ENCODE data around the gene PRIMPOL.

PRIMPOL gene

DNA sequence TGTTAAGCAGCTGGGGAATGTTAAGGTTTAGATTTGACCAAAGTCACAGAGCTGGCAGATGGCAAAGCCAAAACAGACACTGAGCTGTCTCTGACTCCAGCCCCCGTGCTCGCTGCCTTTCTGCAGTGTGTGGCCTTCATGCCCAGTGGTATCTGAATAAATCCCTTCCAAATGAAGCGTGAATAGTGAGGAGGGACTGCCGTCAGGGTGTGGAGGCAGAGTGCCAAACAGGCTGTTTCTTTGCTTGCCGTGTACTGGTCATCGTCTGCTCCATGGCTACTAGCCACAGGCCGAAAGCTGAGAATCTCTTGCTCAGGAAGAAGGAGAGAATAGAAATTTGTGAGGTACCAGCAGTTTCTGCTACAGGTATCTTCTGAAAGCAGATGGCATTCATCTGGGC is 19.7 kb downstream of the PRIMPOL start:
- no peak for DNase-seq

DNA sequence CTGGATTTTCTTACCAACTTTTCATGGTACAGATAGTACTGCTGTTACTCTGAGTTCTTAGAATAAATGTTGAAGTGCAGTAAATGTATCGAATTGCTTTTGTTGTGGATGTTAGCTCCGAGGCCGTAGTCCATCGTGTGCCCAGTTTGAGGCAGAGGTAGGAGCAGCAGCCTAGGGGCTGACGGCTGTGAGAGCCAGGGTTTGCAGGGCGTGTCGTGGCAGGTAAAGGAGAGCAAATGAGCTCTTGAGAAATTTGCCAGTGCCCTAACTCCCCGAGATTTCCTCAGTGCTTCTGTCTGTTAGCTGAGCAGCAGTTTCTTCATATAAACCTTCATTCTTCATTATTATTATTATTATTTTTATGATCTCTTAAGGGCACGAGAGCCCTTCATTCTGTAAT is 21.6 kb downstream of the PRIMPOL start:
- DNase-seq = no peak

DNA sequence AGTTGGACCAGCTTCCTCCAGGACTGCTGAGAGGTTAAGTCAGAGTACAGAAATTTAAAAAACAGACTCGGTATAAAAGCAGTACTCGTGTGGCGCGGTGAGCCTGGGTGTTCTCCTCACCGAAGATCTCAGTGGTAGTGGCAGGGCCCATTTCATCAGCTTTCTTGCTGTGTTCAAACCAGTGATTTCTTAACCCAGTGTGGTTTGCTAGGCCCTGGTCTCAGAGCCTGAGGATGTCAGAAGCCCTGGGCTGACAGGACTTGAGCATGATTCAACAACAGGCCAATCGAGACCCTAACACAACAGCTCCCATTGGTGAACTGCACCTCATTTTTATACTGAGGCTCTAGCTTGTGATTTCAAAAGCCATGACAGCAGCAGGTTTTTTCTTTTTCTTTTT is 23.2 kb downstream of the PRIMPOL start:
- DNase-seq = no peak

DNA sequence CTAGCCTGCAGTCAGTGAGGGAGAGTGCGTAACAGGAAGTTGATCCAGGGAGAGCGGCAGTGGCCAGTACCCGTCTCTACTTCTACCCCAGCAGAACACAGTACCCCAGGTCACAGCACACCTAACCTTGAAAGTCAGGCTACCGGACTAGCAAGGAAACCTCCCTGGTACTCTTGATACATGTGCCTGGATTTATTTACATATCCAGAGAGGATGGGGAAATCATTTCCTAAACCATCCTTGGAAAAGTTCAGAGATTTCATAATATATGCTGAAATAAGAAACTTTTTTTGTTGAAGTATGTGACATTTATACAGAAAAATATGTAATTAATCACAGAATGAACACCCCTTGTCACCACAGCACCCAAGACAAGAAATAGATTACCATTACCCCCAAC is 24.5 kb downstream of the PRIMPOL start:
- no peak for DNase-seq

DNA sequence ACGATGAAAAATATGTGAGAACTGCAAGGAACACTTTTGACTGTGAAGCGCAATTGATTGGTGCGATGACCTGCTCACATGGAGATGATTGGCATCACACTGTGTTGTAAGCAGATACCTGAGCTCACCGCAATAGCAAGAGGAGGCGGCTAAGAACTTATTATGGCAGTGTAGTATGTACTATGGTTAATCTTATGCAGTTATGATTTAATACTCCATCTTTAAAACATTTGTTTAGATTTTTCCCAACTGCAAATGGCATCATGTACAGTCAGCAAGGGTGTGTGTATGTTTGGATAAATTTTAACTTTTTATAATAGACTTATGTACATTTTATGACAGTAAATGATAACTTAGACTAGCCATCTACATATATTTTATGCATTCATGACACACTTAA is 25.5 kb downstream of the PRIMPOL start:
- DNase-seq = no peak

DNA sequence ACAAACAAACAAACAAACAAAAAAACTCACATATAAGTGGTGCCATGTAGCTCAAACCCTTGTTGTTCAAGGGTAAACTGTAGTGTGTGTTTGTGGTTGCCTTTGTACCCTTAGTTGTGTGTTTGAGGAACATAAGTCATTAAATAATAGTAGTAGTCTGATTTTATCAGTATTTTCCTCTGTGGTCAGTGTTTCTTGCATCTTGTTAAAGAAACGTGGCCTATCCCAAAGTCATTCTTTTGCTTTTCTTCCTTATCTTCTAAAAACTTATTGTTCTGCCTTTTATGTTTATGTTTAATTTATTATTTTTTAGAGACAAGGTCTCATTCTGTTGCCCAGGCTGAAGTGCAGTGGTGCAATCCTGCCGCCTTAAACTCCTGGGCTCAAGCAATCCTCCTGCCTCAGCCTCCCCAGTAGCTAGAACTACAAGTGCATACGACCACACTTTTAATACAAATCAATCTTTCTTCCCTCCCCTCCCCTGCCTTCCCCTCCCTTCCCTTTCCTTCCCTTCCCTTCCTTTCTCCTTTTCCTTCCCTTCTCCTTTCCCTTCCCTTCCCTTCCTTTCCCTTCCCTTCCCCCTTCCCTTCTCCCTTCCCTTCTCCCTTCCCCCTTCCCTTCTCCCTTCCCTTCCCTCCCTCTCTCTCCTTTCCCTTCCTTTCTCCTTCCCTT is 26.4 kb downstream of the PRIMPOL start:
- no peak for DNase-seq

DNA sequence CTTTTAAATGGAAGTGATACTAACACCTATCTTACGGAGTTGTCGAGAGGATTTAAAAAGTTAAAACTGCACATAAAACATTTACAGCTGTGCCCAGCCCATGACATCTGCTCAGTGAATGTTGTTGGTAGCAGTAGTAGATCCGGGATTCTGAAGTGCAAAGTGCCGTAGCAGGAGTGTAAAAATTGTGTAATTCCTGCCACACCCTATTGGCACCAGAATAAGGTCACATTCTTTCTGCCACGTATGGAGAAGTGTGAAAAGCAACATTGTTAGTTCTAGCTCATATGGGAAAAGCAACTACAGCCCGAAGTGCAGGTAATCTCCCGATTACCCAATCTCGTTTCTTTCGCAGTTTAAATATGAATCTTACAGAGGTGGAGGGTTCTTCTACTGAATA is 31.2 kb downstream of the PRIMPOL start:
- no peak for DNase-seq

DNA sequence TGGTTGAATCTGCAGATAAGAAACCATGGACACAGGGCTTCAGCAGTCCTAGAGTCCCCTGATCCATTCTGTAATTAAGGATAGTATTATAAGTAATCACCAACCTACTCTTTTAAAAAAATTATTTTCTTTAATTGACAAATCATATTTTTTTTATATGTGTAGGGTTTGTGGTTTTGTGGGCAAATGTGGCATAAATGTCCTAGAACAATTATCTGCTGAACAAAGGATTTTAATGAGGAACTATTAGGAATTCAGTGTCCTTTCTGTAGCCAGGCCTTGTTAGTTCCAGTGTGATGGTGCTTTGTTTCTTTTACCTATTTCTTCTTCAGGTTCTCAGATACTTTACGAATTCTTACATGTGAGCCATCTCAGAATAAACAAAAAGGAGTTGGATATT is 32.4 kb downstream of the PRIMPOL start:
- DNase-seq = no peak

GRCh38 chr4:184684491-184685189 is 35.1 kb downstream of the PRIMPOL start:
- DNase-seq = no peak

DNA sequence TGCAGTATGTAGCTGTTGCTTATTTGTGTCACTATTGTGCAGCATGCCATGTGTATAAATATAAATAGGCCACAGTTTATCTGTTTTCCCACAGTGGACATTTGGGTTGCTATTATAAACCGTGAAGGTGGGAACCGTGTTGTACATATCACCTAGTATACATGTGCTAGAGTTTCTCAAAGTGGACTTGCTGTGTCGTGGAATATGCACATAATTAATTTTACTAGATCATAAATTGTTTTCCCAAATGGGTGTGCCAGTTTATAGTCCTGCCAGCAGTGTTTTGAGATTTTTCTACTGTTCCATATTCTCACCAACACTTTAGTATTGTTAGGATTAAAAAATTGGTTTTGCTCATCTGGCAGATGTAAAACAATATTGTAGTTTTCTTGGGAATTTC is 38.5 kb downstream of the PRIMPOL start:
- DNase-seq = no peak

- no peak for DNase-seq
These were observed 38.9 kb downstream of the PRIMPOL start for GRCh38 chr4:184688447-184688846.

DNA sequence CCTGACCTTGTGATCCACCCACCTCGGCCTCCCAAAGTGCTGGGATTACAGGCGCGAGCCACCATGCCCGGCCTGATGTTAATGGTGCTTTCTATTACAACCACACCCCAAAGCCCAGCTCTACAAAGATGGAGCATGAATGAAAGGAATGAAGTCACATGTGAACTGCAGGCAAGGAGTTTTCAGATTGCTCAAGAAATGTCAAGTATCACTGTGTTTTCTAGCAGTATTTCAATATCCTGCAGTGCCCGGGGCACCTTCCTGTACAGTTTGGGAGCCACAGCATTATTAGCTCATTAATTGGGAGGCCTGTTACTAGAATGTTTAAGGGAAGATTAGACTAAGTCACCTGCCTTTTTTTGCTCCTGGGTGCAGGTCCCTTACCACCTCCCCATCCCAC is 40.1 kb downstream of the PRIMPOL start:
- no peak for DNase-seq

DNA sequence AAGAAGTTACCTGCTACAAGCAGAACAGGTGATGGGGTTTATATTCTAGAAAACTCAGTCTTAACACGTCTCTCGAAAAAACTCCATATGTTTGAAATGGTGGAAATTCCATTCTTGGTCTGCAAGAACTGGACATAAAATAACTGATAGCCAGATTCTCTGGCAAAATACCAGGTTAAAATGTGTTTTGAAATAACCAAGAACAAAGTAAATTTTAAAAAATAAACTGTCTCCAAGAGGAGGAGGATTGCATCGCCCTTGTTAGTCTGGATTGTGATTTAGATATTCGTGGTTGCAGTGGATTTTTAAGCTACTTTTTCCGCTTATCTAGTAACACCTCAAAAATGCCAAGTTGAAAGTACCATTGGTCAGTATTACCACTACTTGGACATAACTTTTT is 43.5 kb downstream of the PRIMPOL start:
- no peak for DNase-seq

DNA sequence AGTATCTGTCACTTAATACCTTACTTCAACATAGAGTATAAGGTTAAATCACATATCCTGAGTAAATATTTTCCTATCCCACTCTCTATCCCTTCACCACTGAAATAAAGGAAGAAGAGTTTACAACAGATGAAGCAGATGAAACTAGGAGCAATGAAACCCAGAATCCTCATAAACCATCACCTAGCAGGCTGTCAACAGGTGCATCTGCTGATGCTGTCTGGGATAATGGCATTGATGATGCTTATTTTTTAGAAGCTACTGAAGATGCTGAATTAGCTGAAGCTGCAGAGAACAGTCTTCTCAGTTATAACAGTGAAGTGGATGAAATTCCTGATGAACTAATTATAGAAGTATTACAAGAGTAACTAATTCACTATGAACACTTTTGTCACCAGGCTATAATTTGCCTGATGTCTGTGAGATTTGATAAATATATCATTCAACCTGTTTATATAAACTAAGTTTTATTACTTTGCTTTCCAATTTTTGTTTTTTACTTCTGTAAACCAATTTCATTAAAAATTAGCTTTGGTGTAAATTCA is 44.9 kb downstream of the PRIMPOL start:
- DNase-seq = no peak

DNA sequence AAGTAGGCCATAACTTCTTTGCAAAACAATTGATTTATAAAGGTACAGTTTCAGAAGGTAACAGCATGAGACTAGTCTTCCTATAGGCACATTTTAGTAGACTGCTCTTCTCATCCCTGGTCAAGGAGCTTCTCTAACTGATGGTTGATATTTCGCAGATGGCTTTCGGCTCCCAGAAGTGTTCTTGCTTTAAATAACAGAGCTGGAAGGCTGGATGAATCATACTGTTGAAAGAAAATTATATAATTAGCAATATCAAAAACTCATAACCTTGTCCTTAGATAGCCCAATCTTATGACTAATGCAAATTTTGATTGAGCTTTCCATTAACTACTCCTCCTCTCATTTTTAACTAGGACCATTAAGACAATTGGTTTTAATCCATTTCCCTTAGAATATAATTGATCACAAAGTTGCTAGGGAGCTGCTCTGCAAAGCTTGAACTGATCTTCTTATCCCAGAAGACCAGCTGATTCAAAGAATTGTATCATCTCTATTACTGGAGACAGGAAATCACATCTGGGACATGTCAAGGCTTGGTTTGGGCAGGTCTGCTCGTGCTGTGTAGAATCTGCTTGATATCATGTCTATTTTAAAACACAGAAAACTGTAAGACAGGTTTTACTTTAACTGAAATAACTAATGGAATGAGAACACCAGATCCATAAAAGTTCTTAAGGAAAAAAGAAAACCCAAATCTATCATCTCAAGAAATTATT is 45.8 kb downstream of the PRIMPOL start:
- DNase-seq = no peak

GRCh38 chr4:184697956-184698355 is 48.4 kb downstream of the PRIMPOL start:
- no peak for DNase-seq

DNA sequence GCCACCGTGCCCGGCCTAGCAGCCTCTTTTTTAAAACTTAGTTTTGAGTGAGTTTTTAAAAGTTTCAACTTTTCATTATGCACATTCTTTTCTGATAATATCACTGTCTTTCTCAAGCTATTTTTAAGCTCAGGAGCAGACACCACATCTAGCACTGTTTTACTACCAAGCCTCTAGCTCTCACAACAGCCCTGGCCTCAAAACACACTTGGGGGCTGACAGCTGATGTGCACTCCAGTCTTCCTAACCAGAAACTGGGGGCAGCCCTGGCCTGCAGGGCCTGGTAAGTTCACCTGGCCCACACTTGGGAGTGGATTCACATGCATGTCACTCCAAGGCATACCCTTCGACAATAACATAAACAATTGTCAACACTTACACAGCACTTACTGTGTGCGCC is 50.4 kb downstream of the PRIMPOL start:
- DNase-seq = no peak

DNA sequence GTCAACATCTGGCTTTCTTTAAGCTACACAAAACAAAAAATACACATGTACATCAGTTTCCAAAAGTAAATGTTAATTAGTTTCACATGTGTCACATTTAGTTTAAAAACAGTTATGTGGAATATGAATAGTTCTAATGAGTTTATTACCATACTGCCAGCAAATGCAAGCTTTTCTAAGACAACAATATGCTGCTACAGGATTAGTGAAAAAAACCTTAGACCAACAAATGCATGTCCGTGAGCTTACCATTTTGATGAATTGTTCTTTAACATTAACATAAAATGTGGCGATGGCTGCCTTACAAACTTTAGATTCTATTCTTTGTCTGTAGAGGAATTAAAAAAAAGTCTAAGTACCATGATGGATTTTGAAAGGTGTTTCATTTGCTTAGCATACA is 52.6 kb downstream of the PRIMPOL start:
- no peak for DNase-seq

DNA sequence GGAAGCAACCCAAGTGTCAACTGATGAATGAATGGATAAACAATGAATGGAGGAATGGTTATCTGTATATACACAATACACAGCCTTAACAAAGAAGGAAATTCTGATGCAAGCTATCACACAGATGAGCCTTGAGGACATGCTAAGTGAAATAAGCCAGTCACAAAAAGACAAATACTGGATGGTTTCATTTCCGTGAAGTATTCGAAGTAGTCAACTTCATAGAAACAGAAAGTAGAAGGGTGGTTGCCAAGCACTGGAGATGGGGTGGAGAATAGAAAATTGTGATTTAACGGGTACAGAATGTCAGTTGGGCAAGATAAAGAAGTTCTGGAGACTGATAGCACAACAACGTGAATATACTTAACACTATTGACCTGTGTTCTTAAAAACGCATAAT is 56.2 kb downstream of the PRIMPOL start:
- DNase-seq = no peak

DNA sequence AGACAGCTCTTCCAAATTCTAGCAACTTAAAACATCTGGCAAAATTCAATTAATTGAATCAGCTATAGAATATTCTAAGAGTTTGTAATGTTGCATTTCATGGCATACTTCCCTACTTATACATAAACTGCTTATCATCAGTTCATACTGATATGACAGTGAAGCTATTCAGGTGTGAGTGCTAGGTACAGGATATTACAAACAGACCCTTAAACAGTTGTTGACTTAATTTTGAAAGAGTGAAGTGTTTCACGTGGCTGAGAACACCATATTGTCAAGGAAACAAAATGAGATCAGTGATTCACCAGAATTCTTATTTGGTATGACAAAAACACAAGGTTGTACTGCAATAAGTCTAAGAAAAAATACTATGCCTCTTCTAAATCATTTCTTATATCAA is 56.9 kb downstream of the PRIMPOL start:
- DNase-seq = no peak

DNA sequence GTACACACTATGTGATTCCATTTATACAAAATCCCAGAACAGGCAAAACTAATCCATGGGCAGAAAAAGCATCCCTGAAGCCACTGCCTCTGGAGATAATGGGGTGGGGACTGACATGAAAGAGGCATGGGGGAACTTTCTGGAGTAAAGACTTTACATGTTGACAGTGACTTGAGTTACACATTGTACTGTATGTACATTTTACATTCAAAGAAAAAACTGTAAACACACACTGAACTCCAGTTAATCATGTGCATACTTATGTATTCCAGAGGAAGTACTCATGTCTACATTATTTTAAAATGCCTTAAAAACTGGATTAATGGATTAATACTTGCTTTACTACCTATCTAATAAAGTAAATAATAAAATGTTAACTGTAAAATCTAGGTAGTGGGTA is 62.8 kb downstream of the PRIMPOL start:
- no peak for DNase-seq

DNA sequence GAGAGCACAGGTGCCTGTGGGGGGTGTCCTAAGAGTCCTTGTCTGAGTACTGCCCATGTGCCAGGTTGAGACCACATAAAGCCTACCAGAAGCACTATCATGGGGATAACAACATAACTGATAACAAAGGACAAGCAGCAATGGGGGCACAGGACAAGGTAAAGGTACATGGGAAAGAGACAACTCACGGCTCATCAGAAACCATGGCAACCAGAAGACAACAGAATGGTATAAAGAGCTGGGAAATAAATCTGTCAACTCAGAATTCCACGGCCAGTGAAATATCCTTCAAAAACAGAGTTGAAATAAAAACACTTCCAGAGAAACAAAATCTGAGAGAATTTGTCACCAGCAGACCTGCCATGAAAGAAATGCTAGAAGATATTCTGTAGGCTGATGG is 64.3 kb downstream of the PRIMPOL start:
- no peak for DNase-seq

- no peak for DNase-seq
These were observed 66.0 kb downstream of the PRIMPOL start for GRCh38 chr4:184715526-184715925.

GRCh38 chr4:184719407-184719806 is 69.9 kb downstream of the PRIMPOL start:
- DNase-seq = no peak
